Measurements from ENCODE around the gene SSBP2.

SSBP2 gene

DNA sequence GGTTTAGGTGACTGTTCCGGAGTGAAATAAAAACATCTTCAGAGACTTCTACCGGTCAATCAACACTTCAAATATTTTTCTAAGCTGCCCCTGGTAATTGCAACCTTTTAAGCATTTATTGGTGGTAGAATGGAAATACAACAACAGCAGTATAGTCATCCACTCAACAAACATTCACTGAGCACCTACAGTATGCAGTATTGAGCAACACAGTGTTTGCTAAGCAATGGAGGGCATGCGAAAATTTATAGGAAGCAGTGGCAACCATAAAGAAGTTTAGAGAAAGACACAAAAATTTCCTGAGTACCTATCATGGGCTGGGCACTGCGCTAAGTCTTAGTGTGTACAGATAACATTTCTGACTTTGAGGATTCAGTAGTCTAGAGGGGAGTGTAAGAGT lies 12.0 kb upstream of the SSBP2 start:
- Histone ChIP-seq H3K4me3 (ENCODE audit: severe bottlenecking) (no peak overlapping the region), H3K27ac (ENCODE audit: poor library complexity, severe bottlenecking) (no peak overlapping the region), H3K27me3 (ENCODE audit: insufficient read depth, poor library complexity, severe bottlenecking) (no peaks in the 10 kb centered on the region), H3K4me1 (ENCODE audit: insufficient read depth, poor library complexity, severe bottlenecking) (no peaks in the 10 kb centered on the region), H3K9me3 (ENCODE audit: severe bottlenecking) (no peaks in the 10 kb centered on the region), H3K36me3 (ENCODE audit: low read depth) (no peaks in the 10 kb centered on the region)
- DNase-seq (ENCODE audit: low spot score) (no peak), ATAC-seq (ENCODE audit: low read depth) (no peak)
- TF ChIP-seq, protein P1, sequence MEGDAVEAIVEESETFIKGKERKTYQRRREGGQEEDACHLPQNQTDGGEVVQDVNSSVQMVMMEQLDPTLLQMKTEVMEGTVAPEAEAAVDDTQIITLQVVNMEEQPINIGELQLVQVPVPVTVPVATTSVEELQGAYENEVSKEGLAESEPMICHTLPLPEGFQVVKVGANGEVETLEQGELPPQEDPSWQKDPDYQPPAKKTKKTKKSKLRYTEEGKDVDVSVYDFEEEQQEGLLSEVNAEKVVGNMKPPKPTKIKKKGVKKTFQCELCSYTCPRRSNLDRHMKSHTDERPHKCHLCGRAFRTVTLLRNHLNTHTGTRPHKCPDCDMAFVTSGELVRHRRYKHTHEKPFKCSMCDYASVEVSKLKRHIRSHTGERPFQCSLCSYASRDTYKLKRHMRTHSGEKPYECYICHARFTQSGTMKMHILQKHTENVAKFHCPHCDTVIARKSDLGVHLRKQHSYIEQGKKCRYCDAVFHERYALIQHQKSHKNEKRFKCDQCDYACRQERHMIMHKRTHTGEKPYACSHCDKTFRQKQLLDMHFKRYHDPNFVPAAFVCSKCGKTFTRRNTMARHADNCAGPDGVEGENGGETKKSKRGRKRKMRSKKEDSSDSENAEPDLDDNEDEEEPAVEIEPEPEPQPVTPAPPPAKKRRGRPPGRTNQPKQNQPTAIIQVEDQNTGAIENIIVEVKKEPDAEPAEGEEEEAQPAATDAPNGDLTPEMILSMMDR (IDR thresholded peaks at IDR 0.05; ENCODE audit: poor library complexity, severe bottlenecking), result no peak

DNA sequence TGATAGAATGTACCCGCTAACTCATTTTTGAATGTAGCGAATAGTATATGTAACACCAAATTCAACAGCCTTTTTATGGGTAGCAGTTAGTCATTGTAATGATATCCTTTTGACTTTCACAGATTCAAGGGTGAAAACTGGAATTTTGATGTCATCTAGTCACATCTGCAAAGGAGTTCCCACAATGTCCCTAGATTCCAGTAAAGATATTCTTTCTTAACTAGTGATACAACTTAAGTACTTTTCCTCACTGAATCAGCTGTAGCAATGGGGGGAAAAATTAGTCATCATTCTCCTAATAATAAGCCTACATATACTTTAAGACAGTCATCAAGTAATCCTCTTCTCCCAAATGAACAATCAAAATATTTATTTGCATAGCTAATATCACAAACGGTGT lies 11.5 kb upstream of the SSBP2 start:
- Histone ChIP-seq H3K4me3 (ENCODE audit: severe bottlenecking) (no peak overlapping the region), H3K27ac (ENCODE audit: poor library complexity, severe bottlenecking) (no peak overlapping the region), H3K4me1 (ENCODE audit: insufficient read depth, poor library complexity, severe bottlenecking) (peaks cover 2% of the 10 kb centered on the region), H3K27me3 (ENCODE audit: insufficient read depth, poor library complexity, severe bottlenecking) (no peaks in the 10 kb centered on the region), H3K36me3 (ENCODE audit: low read depth) (no peaks in the 10 kb centered on the region), H3K9me3 (ENCODE audit: severe bottlenecking) (no peaks in the 10 kb centered on the region)
- DNase-seq (ENCODE audit: low spot score) (no peak), ATAC-seq (ENCODE audit: low read depth) (no peak)
- TF ChIP-seq, protein P1 (IDR thresholded peaks at IDR 0.05; ENCODE audit: poor library complexity, severe bottlenecking), result no peak

DNA sequence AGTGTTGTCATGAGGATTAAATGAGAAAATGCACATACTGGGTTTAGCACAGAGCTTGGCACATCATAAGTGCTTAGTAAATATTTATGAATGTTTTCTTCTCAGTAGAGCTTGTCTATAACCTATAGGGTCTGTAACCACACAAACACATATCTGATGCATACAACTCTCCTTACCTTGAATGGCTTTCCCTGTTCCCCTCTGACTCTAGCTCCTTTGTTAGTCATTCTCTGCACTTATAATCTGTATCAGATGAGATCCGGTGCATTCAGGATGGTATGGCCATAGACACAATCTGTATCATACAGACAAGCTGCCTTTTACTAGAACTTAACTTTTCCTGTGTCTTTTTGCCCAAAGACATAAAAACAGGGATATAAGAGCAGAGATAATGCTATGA lies 11.1 kb upstream of the SSBP2 start:
- Histone ChIP-seq H3K27me3 (ENCODE audit: insufficient read depth, poor library complexity, severe bottlenecking) (no peaks in the 10 kb centered on the region), H3K9me3 (ENCODE audit: severe bottlenecking) (no peaks in the 10 kb centered on the region), H3K4me3 (ENCODE audit: severe bottlenecking) (no peak overlapping the region), H3K27ac (ENCODE audit: poor library complexity, severe bottlenecking) (no peak overlapping the region), H3K36me3 (ENCODE audit: low read depth) (no peaks in the 10 kb centered on the region), H3K4me1 (ENCODE audit: insufficient read depth, poor library complexity, severe bottlenecking) (peaks cover 6% of the 10 kb centered on the region)
- TF ChIP-seq, protein P1 (IDR thresholded peaks at IDR 0.05; ENCODE audit: poor library complexity, severe bottlenecking), result no peak
- ATAC-seq (ENCODE audit: low read depth) (no peak), DNase-seq (ENCODE audit: low spot score) (no peak)

DNA sequence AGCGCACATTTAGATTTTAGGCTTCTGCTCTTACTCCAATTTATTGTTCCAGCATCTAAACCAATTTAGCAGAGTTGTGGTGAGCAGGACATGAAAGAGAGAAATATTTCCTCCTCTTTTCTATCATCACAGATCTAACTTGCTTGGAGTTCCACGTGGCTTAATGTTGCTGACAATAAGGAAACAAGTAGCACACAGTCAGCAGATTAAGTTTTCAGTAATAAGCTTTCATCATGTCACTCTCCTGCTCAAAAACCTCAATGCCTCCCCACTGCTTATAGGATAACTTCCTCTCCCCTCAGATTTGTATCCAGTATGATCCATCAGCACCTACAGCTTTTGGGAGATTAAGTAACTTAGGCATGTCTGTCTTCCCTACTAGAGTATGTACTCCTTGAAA lies 10.4 kb upstream of the SSBP2 start:
- ATAC-seq (ENCODE audit: low read depth) (no peak), DNase-seq (ENCODE audit: low spot score) (no peak)
- H3K4me1 ChIP-seq (ENCODE audit: insufficient read depth, poor library complexity, severe bottlenecking), result peaks cover 11% of the 10 kb centered on the region
- no peak overlapping the region for H3K4me3 ChIP-seq (ENCODE audit: severe bottlenecking)
- H3K27ac ChIP-seq (ENCODE audit: poor library complexity, severe bottlenecking), result no peak overlapping the region
- TF ChIP-seq, protein P1 (IDR thresholded peaks at IDR 0.05; ENCODE audit: poor library complexity, severe bottlenecking), result no peak
- H3K9me3 ChIP-seq (ENCODE audit: severe bottlenecking), result no peaks in the 10 kb centered on the region
- no peaks in the 10 kb centered on the region for H3K27me3 ChIP-seq (ENCODE audit: insufficient read depth, poor library complexity, severe bottlenecking)
- no peaks in the 10 kb centered on the region for H3K36me3 ChIP-seq (ENCODE audit: low read depth)

DNA sequence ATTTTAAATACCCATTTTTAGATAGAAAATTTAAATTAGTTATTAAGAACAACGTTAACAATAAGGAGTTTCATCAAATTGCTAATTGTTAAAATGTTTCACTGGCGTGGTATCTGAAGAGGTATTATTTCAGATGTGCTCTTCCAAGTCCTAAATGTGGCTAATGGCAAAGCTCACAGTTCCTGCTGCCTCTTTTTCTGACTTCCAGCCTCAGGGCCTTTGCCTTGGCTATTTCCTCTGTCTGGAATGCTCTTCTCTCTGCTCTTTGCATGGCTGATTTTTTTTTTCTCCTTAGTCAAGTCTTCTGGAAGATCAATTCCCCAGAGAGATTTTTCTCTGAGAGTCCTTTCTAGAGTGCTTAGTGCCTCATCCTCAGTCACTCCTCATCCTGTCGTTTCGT lies 9.6 kb upstream of the SSBP2 start:
- DNase-seq (ENCODE audit: low spot score) (no peak), ATAC-seq (ENCODE audit: low read depth) (no peak)
- Histone ChIP-seq H3K9me3 (ENCODE audit: severe bottlenecking) (no peaks in the 10 kb centered on the region), H3K27me3 (ENCODE audit: insufficient read depth, poor library complexity, severe bottlenecking) (no peaks in the 10 kb centered on the region), H3K4me1 (ENCODE audit: insufficient read depth, poor library complexity, severe bottlenecking) (peaks cover 19% of the 10 kb centered on the region), H3K27ac (ENCODE audit: poor library complexity, severe bottlenecking) (no peak overlapping the region), H3K36me3 (ENCODE audit: low read depth) (no peaks in the 10 kb centered on the region), H3K4me3 (ENCODE audit: severe bottlenecking) (no peak overlapping the region)
- TF ChIP-seq, protein P1 (IDR thresholded peaks at IDR 0.05; ENCODE audit: poor library complexity, severe bottlenecking), result no peak

All from RWPE2 (cell line).